ENCODE results near the gene RANBP2.
"Not testable (repeated sequence)": the region's sequence is repeated elsewhere in the genome, so short reads cannot be mapped to it uniquely, and the experiment has no call there.

RANBP2 gene

DNA sequence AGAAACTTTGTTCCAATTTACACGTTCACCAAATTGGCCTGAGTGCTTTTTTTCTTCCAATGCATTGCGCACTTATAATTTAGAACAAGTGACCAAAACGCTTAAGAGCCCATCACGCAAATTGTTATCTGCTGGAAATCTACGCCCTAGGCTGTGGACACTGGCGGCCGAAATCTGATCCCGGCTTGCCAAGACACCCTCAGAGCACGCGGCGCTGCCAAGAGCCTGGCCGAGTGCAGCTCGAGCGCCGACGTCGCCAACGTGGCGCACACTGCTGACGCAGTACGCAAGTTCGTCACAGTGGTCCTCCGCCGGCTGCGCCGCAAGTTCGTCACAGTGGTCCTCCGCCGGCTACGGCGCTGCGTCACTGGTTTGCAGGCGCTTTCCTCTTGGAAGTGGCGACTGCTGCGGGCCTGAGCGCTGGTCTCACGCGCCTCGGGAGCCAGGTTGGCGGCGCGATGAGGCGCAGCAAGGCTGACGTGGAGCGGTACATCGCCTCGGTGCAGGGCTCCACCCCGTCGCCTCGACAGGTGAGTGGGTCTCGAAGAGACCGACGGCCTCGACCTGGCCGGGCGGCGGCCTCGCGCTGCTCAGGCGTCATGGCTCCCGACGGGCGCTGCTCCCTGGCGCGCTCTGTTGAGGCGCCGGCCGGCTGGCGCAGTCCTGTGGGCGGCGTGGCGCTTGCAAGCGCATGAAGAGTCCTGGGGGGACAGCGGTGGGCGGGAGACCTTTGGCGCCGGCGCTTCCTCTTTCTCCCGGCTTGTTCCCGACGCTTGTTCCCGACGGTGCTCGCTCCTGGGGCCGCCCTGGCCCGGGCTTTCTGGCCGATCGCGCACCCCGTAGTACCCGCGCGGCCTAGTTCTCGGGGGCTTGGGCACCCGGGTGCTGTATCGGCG lies at the start of gene RANBP2:
RANBP2 (plus strand) TSS at position 334 of the 896 bp plus-strand sequence; CDS start at position 459, 125 bp downstream.
- peaks cover 22% of the 10 kb centered on the region; the same call in 1 of the 2 replicates for H3K79me2 ChIP-seq (ENCODE audit: insufficient read depth, low read depth)
- H3K9ac ChIP-seq: peak within 1 kb of the TSS; percentile 79

DNA sequence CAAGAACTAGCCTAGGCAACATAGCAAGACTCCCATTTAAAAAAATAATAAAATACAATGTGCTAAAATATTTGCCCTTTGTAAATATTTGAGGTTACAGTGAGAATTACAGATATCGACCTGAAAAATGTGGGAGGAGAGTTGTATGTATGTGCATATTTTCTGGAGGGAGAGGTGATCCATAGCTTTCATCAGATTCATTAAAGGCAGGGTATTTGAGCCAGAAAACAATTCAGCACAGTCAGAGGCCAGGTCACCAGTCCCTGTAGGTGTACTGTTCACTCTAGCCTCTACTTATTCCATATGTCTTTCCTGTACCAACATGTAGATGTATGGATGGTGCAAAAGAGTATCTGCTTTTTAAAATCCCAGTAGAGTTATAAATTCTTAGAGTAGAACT lies 49.0 kb upstream of the RANBP2 start:
- H3K27me3 ChIP-seq (ENCODE audit: insufficient read depth, low read depth); H3K9ac ChIP-seq; H3K4me2 ChIP-seq; H2AFZ ChIP-seq (ENCODE audit: low read depth); H3K4me3 ChIP-seq (IDR thresholded peaks at IDR 0.05; ENCODE audit: insufficient read depth, low read depth, low read length); H4K20me1 ChIP-seq (ENCODE audit: insufficient read depth); H3K79me2 ChIP-seq (ENCODE audit: insufficient read depth, low read depth); H3K27ac ChIP-seq; H3K36me3 ChIP-seq (ENCODE audit: insufficient read depth); H3K4me1 ChIP-seq (ENCODE audit: low read depth, poor library complexity, severe bottlenecking): not testable (repeated sequence)

More for the DNA sequence above, at the start of gene RANBP2:
- H2AFZ ChIP-seq (ENCODE audit: low read depth): peak within 1 kb of the TSS; percentile 73
- TF ChIP-seq, protein P1, sequence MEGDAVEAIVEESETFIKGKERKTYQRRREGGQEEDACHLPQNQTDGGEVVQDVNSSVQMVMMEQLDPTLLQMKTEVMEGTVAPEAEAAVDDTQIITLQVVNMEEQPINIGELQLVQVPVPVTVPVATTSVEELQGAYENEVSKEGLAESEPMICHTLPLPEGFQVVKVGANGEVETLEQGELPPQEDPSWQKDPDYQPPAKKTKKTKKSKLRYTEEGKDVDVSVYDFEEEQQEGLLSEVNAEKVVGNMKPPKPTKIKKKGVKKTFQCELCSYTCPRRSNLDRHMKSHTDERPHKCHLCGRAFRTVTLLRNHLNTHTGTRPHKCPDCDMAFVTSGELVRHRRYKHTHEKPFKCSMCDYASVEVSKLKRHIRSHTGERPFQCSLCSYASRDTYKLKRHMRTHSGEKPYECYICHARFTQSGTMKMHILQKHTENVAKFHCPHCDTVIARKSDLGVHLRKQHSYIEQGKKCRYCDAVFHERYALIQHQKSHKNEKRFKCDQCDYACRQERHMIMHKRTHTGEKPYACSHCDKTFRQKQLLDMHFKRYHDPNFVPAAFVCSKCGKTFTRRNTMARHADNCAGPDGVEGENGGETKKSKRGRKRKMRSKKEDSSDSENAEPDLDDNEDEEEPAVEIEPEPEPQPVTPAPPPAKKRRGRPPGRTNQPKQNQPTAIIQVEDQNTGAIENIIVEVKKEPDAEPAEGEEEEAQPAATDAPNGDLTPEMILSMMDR (conservative IDR thresholded peaks at IDR 0.05; ENCODE audit: low read depth, low read length): no peak
- no peaks in the 10 kb centered on the region for H3K36me3 ChIP-seq (ENCODE audit: insufficient read depth)
- H4K20me1 ChIP-seq (ENCODE audit: insufficient read depth): no peaks in the 10 kb centered on the region
- peak within 1 kb of the TSS; percentile 29 for H3K4me3 ChIP-seq (IDR thresholded peaks at IDR 0.05; ENCODE audit: insufficient read depth, low read depth, low read length)
- H3K4me2 ChIP-seq: peak within 1 kb of the TSS; percentile 41; the same call in 1 of the 2 replicates
- H3K27me3 ChIP-seq (ENCODE audit: insufficient read depth, low read depth): no peaks in the 10 kb centered on the region
- H3K4me1 ChIP-seq (ENCODE audit: low read depth, poor library complexity, severe bottlenecking): no peaks in the 10 kb centered on the region
- peak within 1 kb of the TSS; percentile 72 for H3K27ac ChIP-seq

DNA sequence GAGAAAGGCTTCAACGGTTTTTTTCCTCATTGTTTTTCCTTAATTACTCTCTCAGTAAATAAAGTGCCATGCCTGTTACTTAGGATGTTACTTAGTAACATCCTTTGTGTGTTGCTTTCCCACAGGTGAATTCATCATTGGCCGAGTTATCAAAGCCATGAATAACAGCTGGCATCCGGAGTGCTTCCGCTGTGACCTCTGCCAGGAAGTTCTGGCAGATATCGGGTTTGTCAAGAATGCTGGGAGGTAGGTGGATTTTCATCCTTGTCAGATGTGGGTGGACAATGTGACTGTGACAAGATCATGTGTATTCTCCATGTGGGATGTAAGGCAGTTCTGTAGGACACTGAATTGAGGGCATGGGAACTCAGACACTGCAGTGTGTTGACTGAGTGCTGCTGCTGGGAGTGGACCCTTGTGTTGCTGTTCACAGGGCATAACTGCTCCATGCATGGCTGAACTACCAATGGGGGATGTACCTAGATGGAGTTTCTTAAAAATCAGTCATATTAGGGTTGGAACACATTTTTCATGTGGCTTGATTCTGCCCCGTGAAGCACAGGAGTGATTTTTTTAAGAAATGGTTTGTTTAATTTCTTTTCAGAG lies 47.0 kb upstream of the RANBP2 start:
- H3K79me2 ChIP-seq (ENCODE audit: insufficient read depth, low read depth); H3K4me3 ChIP-seq (IDR thresholded peaks at IDR 0.05; ENCODE audit: insufficient read depth, low read depth, low read length); H3K36me3 ChIP-seq (ENCODE audit: insufficient read depth); H3K27ac ChIP-seq; H3K4me1 ChIP-seq (ENCODE audit: low read depth, poor library complexity, severe bottlenecking); H3K27me3 ChIP-seq (ENCODE audit: insufficient read depth, low read depth); H2AFZ ChIP-seq (ENCODE audit: low read depth); H4K20me1 ChIP-seq (ENCODE audit: insufficient read depth); H3K4me2 ChIP-seq; H3K9ac ChIP-seq: not testable (repeated sequence)

DNA sequence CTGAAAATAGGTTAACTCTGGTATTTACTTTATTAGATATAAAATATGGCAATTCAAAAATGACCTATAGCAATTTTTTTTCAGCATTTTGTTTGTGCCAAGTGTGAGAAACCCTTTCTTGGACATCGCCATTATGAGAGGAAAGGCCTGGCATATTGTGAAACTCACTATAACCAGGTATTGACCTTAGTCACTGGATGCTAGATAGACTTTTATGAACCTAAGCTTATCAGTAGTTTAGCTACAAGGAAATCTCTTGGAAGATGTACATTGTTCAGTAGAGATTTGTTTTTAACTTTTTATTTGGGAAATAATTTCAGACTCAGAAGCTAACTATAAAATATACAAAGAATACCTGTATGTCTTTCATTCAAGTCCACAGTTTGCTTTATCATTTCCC lies 42.8 kb upstream of the RANBP2 start:
- not testable (repeated sequence) for H3K4me1 ChIP-seq (ENCODE audit: low read depth, poor library complexity, severe bottlenecking); H3K36me3 ChIP-seq (ENCODE audit: insufficient read depth); H3K79me2 ChIP-seq (ENCODE audit: insufficient read depth, low read depth); H3K4me2 ChIP-seq; H3K27me3 ChIP-seq (ENCODE audit: insufficient read depth, low read depth); H2AFZ ChIP-seq (ENCODE audit: low read depth); H3K4me3 ChIP-seq (IDR thresholded peaks at IDR 0.05; ENCODE audit: insufficient read depth, low read depth, low read length); H3K9ac ChIP-seq; H3K27ac ChIP-seq; H4K20me1 ChIP-seq (ENCODE audit: insufficient read depth)

DNA sequence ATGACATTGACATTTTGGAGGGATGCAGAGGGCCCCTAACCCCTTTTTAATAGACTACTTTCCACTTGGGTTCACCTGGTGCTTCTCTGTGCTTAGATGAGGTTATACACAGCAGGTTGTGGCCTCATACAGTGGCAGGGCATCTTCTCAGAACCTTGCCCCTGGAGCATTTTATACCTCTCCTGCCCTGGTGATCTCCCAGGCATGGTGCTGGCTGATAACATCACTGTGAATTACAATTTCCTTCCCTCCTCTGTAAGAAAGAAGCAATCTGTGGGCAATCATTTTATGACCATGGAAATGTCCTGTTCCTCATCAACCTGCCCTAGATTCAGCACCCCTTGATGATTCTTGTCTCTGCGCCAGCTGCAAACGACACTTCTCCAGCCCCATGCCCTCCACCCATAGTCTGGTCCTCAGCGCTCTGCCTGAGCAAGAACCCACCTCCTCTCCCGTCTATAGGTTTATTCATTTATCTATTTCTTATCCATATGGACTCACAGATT lies 42.0 kb upstream of the RANBP2 start:
- not testable (repeated sequence) for H4K20me1 ChIP-seq (ENCODE audit: insufficient read depth); H3K4me2 ChIP-seq; H3K27me3 ChIP-seq (ENCODE audit: insufficient read depth, low read depth); H3K4me3 ChIP-seq (IDR thresholded peaks at IDR 0.05; ENCODE audit: insufficient read depth, low read depth, low read length); H3K9ac ChIP-seq; H3K36me3 ChIP-seq (ENCODE audit: insufficient read depth); H3K79me2 ChIP-seq (ENCODE audit: insufficient read depth, low read depth); H3K27ac ChIP-seq; H3K4me1 ChIP-seq (ENCODE audit: low read depth, poor library complexity, severe bottlenecking); H2AFZ ChIP-seq (ENCODE audit: low read depth)

DNA sequence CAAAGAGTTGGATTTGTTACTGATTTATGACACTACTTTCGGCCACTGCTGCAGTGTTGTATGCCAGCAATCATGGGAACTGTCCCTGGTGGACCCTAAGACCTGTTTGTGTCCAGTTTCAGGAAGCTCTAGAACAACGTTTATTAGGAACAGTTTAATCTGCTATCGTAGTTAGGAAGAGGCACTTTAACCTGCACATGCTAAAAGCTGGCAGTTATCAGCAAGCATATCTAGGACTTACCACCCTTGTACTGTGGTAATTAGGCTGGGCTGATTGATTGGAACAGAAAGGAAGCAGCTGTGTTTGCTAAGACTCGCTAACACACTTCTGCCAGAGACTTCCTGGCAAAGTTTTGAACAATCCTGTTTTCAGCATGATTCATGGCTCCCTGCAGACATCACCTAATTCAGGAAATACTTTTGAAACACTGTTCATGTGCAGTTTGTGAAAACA lies 41.1 kb upstream of the RANBP2 start:
- H3K9ac ChIP-seq; H2AFZ ChIP-seq (ENCODE audit: low read depth); H3K27me3 ChIP-seq (ENCODE audit: insufficient read depth, low read depth); H3K4me3 ChIP-seq (IDR thresholded peaks at IDR 0.05; ENCODE audit: insufficient read depth, low read depth, low read length); H3K36me3 ChIP-seq (ENCODE audit: insufficient read depth); H3K27ac ChIP-seq; H3K4me1 ChIP-seq (ENCODE audit: low read depth, poor library complexity, severe bottlenecking); H3K79me2 ChIP-seq (ENCODE audit: insufficient read depth, low read depth); H3K4me2 ChIP-seq; H4K20me1 ChIP-seq (ENCODE audit: insufficient read depth): not testable (repeated sequence)

DNA sequence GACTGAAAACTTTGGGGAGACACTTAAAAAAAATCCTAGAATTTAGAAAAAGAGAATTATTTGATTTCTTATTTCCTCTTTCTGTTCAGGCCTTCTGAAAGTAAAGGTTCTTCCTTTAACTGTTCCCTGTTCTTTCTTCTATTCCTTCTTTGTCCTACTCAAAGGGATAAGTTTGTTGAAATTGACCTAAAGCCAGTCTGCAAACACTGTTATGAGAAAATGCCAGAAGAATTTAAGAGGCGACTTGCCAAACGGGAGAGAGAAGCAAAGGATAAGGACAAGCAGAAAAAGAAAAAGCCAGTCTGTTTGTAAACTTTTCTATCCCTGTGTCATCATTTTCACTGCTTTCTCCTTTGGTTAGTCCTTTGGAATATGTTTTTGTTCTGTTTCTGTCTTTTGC lies 38.5 kb upstream of the RANBP2 start:
- H2AFZ ChIP-seq (ENCODE audit: low read depth); H3K27ac ChIP-seq; H3K9ac ChIP-seq; H3K79me2 ChIP-seq (ENCODE audit: insufficient read depth, low read depth); H3K4me2 ChIP-seq; H3K36me3 ChIP-seq (ENCODE audit: insufficient read depth); H3K27me3 ChIP-seq (ENCODE audit: insufficient read depth, low read depth); H4K20me1 ChIP-seq (ENCODE audit: insufficient read depth); H3K4me3 ChIP-seq (IDR thresholded peaks at IDR 0.05; ENCODE audit: insufficient read depth, low read depth, low read length); H3K4me1 ChIP-seq (ENCODE audit: low read depth, poor library complexity, severe bottlenecking): not testable (repeated sequence)

DNA sequence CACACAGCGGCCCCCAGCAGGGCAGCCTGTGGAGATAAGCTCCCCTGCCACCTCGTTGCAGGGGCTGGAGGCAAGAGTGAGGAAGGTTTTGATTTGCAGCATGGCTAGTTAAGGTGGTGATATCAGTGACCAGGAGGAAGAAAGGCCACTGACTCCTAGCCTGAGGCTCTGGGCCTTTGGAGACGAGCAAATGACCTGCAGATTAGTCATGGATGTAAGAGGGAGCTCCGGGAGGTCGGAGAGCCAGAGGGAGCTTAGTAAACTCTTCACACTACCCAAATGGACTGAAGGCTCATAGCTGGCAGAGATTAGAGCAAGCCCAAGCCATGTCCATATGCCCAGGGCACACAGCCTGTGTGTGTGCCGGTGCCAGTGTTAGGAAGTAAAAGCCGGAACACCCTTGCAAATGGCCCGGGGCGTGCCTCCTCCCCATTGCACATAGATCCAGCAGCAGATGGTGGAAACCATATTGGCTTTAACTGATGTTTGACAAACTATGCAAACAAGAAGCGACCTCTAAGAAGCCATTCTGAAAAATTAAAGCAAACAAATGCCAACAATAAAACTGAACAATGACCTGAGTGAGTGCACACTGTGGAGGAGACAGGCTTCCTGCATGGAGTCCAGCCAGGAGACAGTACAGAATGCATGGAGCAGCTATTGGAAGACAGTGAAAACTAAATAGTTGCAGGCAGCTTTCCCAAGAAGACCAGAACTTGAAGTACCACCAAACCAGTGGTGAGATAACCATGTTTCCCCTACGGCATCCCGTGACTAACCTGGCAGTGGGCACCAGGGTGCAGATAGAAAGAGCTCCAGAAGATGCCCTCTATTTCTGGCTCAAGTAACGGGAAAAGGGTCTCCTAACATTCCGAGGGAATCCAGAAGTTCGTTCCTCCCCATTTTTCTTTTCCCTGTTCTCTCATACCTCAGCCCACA lies 30.2 kb upstream of the RANBP2 start:
- not testable (repeated sequence) for H3K27me3 ChIP-seq (ENCODE audit: insufficient read depth, low read depth); H3K36me3 ChIP-seq (ENCODE audit: insufficient read depth); H3K27ac ChIP-seq; H3K79me2 ChIP-seq (ENCODE audit: insufficient read depth, low read depth); H4K20me1 ChIP-seq (ENCODE audit: insufficient read depth); H3K9ac ChIP-seq; H3K4me2 ChIP-seq; H3K4me1 ChIP-seq (ENCODE audit: low read depth, poor library complexity, severe bottlenecking); H2AFZ ChIP-seq (ENCODE audit: low read depth); H3K4me3 ChIP-seq (IDR thresholded peaks at IDR 0.05; ENCODE audit: insufficient read depth, low read depth, low read length)

Measured in KMS-11 (cell line).